Measurements from ENCODE around the gene TBL1X. TPM values are rescaled to one million over a fixed set of nuclear protein-coding genes. Genes with fewer than 3 reads are reported as not detected.
A peak's percentile ranks its signal among the peaks of the same experiment; 100 is the strongest.

The TBL1X gene
- total and polyA plus RNA-seq, 2 donors (not counting 3 experiments of a cell fraction or from before 2014, with no cell fraction given), result 8.7 to 25.3 TPM

DNA sequence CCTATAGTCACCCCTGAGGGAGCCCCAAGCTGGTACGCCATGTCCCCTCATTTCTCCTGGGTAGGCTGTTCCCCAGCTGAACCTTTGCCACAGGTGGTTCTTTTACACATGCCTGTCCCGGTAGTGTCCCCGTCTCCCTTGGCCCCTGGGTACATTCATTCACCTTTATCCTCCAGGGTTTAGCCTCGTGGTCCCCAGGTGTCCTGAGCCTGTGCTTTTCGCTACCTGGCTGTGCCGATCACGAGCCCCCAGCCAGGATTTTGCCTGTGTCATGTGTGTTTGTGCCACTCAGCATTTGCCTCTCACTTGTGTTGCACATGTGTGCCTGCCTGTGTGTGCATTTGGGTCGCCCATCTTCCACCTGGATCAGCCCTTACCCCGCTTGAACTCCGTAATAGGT lies 243.2 kb downstream of the TBL1X start:
- Histone ChIP-seq H4K20me1 (replicated peaks; ENCODE audit: control insufficient read depth, extremely low read depth, insufficient read depth, low read length) (no peaks in the 10 kb centered on the region), H3K79me2 (ENCODE audit: control insufficient read depth, insufficient read depth, low read length) (no peaks in the 10 kb centered on the region), H3K4me3 (replicated peaks in 1 of 3; ENCODE audit: insufficient read depth in 1 of 3, low read depth in 1 of 3, low read length in 3 of 3) (no peak overlapping the region), H3K9ac (replicated peaks; ENCODE audit: extremely low read depth, insufficient read depth, low read length) (no peak overlapping the region), H3K36me3 (ENCODE audit: control insufficient read depth in 2 of 2, extremely low read depth in 1 of 2, insufficient read depth in 2 of 2, low read length in 2 of 2) (peaks cover 0 to 6% of the 10 kb centered on the region in 2 experiments), H3K9me1 (replicated peaks; ENCODE audit: control insufficient read depth, extremely low read depth, insufficient read depth, low read length) (no peaks in the 10 kb centered on the region), H3K4me1 (ENCODE audit: control insufficient read depth, extremely low read depth, insufficient read depth, low read length) (no peaks in the 10 kb centered on the region), H3K4me2 (ENCODE audit: insufficient read depth, low read length) (no peak overlapping the region), H3K27me3 (ENCODE audit: control insufficient read depth in 2 of 2, insufficient read depth in 2 of 2, low read length in 2 of 2) (no peaks in the 10 kb centered on the region), H3K9me3 (replicated peaks; ENCODE audit: control insufficient read depth, insufficient read depth, low read length) (no peaks in the 10 kb centered on the region), H2AFZ (ENCODE audit: low read depth, low read length) (no peak overlapping the region), H3K27ac (ENCODE audit: insufficient read depth, low read depth, low read length) (no peak overlapping the region)
- no TSS peak for BruUV-seq (replicated peaks)
- ChIA-PET POLR2A (no interaction called here), CTCF (no interaction called here)
- DNase-seq (ENCODE audit: low read depth, low spot score) (no peak), FAIRE-seq (peak; percentile 57)
- TF ChIP-seq POLR2A (IDR thresholded peaks at IDR 0.05; ENCODE audit: low read depth, low read length), result no peak
- TF ChIP-seq, protein P1, sequence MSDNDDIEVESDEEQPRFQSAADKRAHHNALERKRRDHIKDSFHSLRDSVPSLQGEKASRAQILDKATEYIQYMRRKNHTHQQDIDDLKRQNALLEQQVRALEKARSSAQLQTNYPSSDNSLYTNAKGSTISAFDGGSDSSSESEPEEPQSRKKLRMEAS (IDR thresholded peaks at IDR 0.05; ENCODE audit: insufficient read depth, insufficient read length), result no peak
- TF ChIP-seq MYC (IDR thresholded peaks at IDR 0.05; ENCODE audit: low read depth, low read length), result no peak
- no peak for TF ChIP-seq EZH2 (IDR thresholded peaks at IDR 0.05; ENCODE audit: borderline replicate concordance, low read depth, low read length, severe bottlenecking)
- no peak for TF ChIP-seq POLR2AphosphoS5 (IDR thresholded peaks at IDR 0.05; ENCODE audit: insufficient read depth, low read depth, low read length)
- no peak for TF ChIP-seq GATA2 (IDR thresholded peaks at IDR 0.05; ENCODE audit: insufficient read depth, insufficient read length, low read depth, low read length)
- no peak for TF ChIP-seq JUN (IDR thresholded peaks at IDR 0.05; ENCODE audit: borderline replicate concordance, insufficient read depth, insufficient read length, low read depth)
- dilution Hi-C loops (cut with MboI; ENCODE audit: extremely low pct_ligation_motif_present, low sequenced_read_pairs) (no loop called here), intact Hi-C loops (cut with micrococcal nuclease) (loop anchor here (5.0 to 10.0 kb wide), 4 partner anchors 79 to 963 kb away; partner anchors contain the start of gene SHROOM2)

- Histone ChIP-seq H3K79me2 (ENCODE audit: control insufficient read depth, insufficient read depth, low read length) (no peaks in the 10 kb centered on the region), H3K4me2 (ENCODE audit: insufficient read depth, low read length) (no peak overlapping the region), H3K27ac (ENCODE audit: insufficient read depth, low read depth, low read length) (no peak overlapping the region), H4K20me1 (replicated peaks; ENCODE audit: control insufficient read depth, extremely low read depth, insufficient read depth, low read length) (no peaks in the 10 kb centered on the region), H3K9ac (replicated peaks; ENCODE audit: extremely low read depth, insufficient read depth, low read length) (no peak overlapping the region), H2AFZ (ENCODE audit: low read depth, low read length) (no peak overlapping the region), H3K9me3 (replicated peaks; ENCODE audit: control insufficient read depth, insufficient read depth, low read length) (no peaks in the 10 kb centered on the region), H3K9me1 (replicated peaks; ENCODE audit: control insufficient read depth, extremely low read depth, insufficient read depth, low read length) (no peaks in the 10 kb centered on the region), H3K36me3 (ENCODE audit: control insufficient read depth in 2 of 2, extremely low read depth in 1 of 2, insufficient read depth in 2 of 2, low read length in 2 of 2) (peaks cover 0 to 6% of the 10 kb centered on the region in 2 experiments), H3K4me3 (replicated peaks in 1 of 3; ENCODE audit: insufficient read depth in 1 of 3, low read depth in 1 of 3, low read length in 3 of 3) (no peak overlapping the region), H3K4me1 (ENCODE audit: control insufficient read depth, extremely low read depth, insufficient read depth, low read length) (no peaks in the 10 kb centered on the region), H3K27me3 (ENCODE audit: control insufficient read depth in 2 of 2, insufficient read depth in 2 of 2, low read length in 2 of 2) (no peaks in the 10 kb centered on the region)
- dilution Hi-C loops (cut with MboI; ENCODE audit: extremely low pct_ligation_motif_present, low sequenced_read_pairs) (no loop called here), intact Hi-C loops (cut with micrococcal nuclease) (loop anchor here (1.0 to 10.0 kb wide), 7 partner anchors 78 to 964 kb away; partner anchors contain the start of gene SHROOM2)
- peak; percentile 67 for DNase-seq (ENCODE audit: low read depth, low spot score)
- TF ChIP-seq EZH2 (IDR thresholded peaks at IDR 0.05; ENCODE audit: borderline replicate concordance, low read depth, low read length, severe bottlenecking) (no peak), CTCF (IDR thresholded peaks at IDR 0.05; ENCODE audit: extremely low read depth in 1 of 2, insufficient read depth in 1 of 2, low read depth in 1 of 2, low read length in 2 of 2) (peak; percentile 48 to 79)
- ChIA-PET POLR2A (no interaction called here), CTCF (interaction anchor here (0.8 to 1.0 kb wide), 2 partner anchors 77 to 736 kb away, joined by 3 to 4 read pairs; partner anchors contain the start of gene SHROOM2)
- BruUV-seq (replicated peaks), result no TSS peak
- peak; percentile 91 for FAIRE-seq
These were observed 244.2 kb downstream of the TBL1X start for GRCh38 chrX:9708923-9709553.

Data from endothelial cell of umbilical vein (primary cell).